HCT116 (cell line): Measurements from ENCODE around the gene PLD2. TPM values are rescaled to one million over a fixed set of nuclear protein-coding genes. Genes with fewer than 3 reads are reported as not detected.

Source experiments
- ATAC-seq: fragments of 200-7000 bp; cut with Tn5 transposase; 2 replicates; pipeline ENCODE4 v1.9.1; 2020; ENCODE audit warnings: mild to moderate bottlenecking, moderate library complexity
- BruUV-seq: library from RNA; stranded (reverse); fragments of 400-500 nt; replicated peaks from 2 replicates; lab custom pipeline; 2021; lab: Mats Ljungman, UMichigan
- CTCF ChIA-PET: fragments of 300-600 bp; sonication (Branson Sonifier 250); formaldehyde crosslinking; loops from one replicate; lab custom pipeline; 2021; ENCODE audit warnings: antibody characterized with exemption; lab: Charles Lee
- POLR2A ChIA-PET: fragments of 300-600, 350-600 bp; sonication (Branson Sonifier 250); formaldehyde crosslinking; loops from one replicate; lab custom pipeline; 2021; ENCODE audit warnings: antibody characterized with exemption; lab: Charles Lee
- RAD21 ChIA-PET, 2 experiments: fragments of 300-600 bp; sonication (Branson Sonifier 250); formaldehyde crosslinking; loops; one replicate each; lab custom pipeline; 2023; ENCODE audit warnings: low total read pairs in 2 of 2; ENCODE audit not compliant: uncharacterized antibody in 2 of 2, unreplicated experiment in 2 of 2, low non-redundant PET in 1 of 2; lab: Charles Lee
- DNase-seq: peaks from one replicate; pipeline ENCODE4 v3.0.0-alpha.2; 2010; ENCODE audit warnings: low read depth, low spot score
- H2AFZ ChIP-seq: fragments of 200-600 bp; shearing (Covaris generic), sonication (generic); 2 replicates; pipeline ENCODE4 v1.6.1; 2017; ENCODE audit warnings: low read depth, mixed run types, mixed read lengths, antibody characterized with exemption, low read length; ENCODE audit not compliant: poor library complexity, severe bottlenecking
- H3K27ac ChIP-seq: 2 replicates; pipeline ENCODE4 v1.5.1; 2012; ENCODE audit warnings: low read depth, low read length
- H3K27me3 ChIP-seq: fragments of 200-600 bp; sonication (generic); 2 replicates; pipeline ENCODE4 v1.6.1; 2016; ENCODE audit warnings: mixed run types, low read length, mixed read lengths; ENCODE audit not compliant: insufficient read depth
- H3K36me3 ChIP-seq, 2 experiments: fragments of 200-500 bp in 1 of 2; fragments of 200-600 bp in 1 of 2; sonication (Bioruptor generic) in 1 of 2; sonication (generic) in 1 of 2; 2 replicates each; pipeline versions ENCODE4 v1.5.1 to v1.6.1; 2014 to 2016; ENCODE audit warnings: low read length in 2 of 2, inconsistent platforms in 1 of 2, mixed read lengths in 1 of 2, mixed run types in 1 of 2; ENCODE audit not compliant: insufficient read depth in 2 of 2, control insufficient read depth in 1 of 2
- H3K4me1 ChIP-seq, 2 experiments: fragments of 200-600 bp in 1 of 2; sonication (generic) in 1 of 2; 2 replicates each; pipeline versions ENCODE4 v1.5.1 to v1.6.1; 2012 to 2017; ENCODE audit warnings: low read length in 2 of 2, inconsistent platforms in 1 of 2, mild to moderate bottlenecking in 1 of 2, mixed read lengths in 1 of 2, mixed run types in 1 of 2, moderate library complexity in 1 of 2; ENCODE audit not compliant: insufficient read depth in 2 of 2, control insufficient read depth in 1 of 2
- H3K4me2 ChIP-seq: fragments of 200-600 bp; sonication (generic); 2 replicates; pipeline ENCODE4 v1.6.1; 2017; ENCODE audit warnings: mixed run types, low read length, mixed read lengths
- H3K4me3 ChIP-seq, 2 experiments: fragments of 200-600 bp in 1 of 2; sonication (generic) in 1 of 2; replicated peaks in 1 of 2; 2 replicates each; pipeline ENCODE4 v1.5.1; 2011 to 2016; ENCODE audit warnings: low read length in 2 of 2, control low read depth in 1 of 2, low read depth in 1 of 2, mild to moderate bottlenecking in 1 of 2, mixed read lengths in 1 of 2, mixed run types in 1 of 2
- H3K79me2 ChIP-seq: fragments of 200-600 bp; sonication (generic); 2 replicates; pipeline ENCODE4 v1.6.1; 2017; ENCODE audit warnings: mild to moderate bottlenecking, mixed run types, low read length, moderate library complexity, mixed read lengths; ENCODE audit not compliant: insufficient read depth
- H3K9ac ChIP-seq: fragments of 200-600 bp; sonication (generic); 2 replicates; pipeline ENCODE4 v1.6.1; 2016; ENCODE audit warnings: low read length, mixed read lengths
- H3K9me2 ChIP-seq: fragments of 200-600 bp; sonication (generic), shearing (Covaris generic); 2 replicates; pipeline ENCODE4 v1.6.1; 2017; ENCODE audit warnings: mixed run types, mild to moderate bottlenecking, moderate library complexity; ENCODE audit not compliant: insufficient read depth
- H3K9me3 ChIP-seq, 2 experiments: fragments of 200-500 bp in 1 of 2; fragments of 200-600 bp in 1 of 2; sonication (Bioruptor generic) in 1 of 2; sonication (generic) in 1 of 2; 2 replicates each; pipeline ENCODE4 v1.6.1; 2014 to 2017; ENCODE audit warnings: low read length in 2 of 2, mixed read lengths in 2 of 2, inconsistent platforms in 1 of 2, low read depth in 1 of 2, mild to moderate bottlenecking in 1 of 2, mixed run types in 1 of 2, moderate library complexity in 1 of 2; ENCODE audit not compliant: control insufficient read depth in 1 of 2, insufficient read depth in 1 of 2
- H4K20me1 ChIP-seq: fragments of 200-600 bp; sonication (generic), shearing (Covaris generic); 2 replicates; pipeline ENCODE4 v1.6.1; 2017; ENCODE audit warnings: mixed run types, mild to moderate bottlenecking, moderate library complexity; ENCODE audit not compliant: insufficient read depth
- CBX3 ChIP-seq: IDR thresholded peaks from 2 replicates; pipeline ENCODE4 v1.6.1; 2012; ENCODE audit warnings: low read depth
- EGR1 ChIP-seq: IDR thresholded peaks from 2 replicates; pipeline ENCODE4 v1.6.1; 2012; ENCODE audit warnings: low read depth
- ELF1 ChIP-seq: IDR thresholded peaks from 2 replicates; pipeline ENCODE4 v1.6.1; 2012; ENCODE audit warnings: low read depth, borderline replicate concordance
- EZH2 ChIP-seq: fragments of 200-600 bp; sonication (generic); IDR thresholded peaks from 2 replicates; pipeline ENCODE4 v1.6.1; 2017; ENCODE audit warnings: antibody characterized with exemption, mixed run types
- EZH2phosphoT487 ChIP-seq: fragments of 200-600 bp; IDR thresholded peaks from 2 replicates; pipeline ENCODE4 v1.6.1; 2018; ENCODE audit warnings: antibody characterized with exemption, borderline replicate concordance
- FOSL1 ChIP-seq: IDR thresholded peaks from 2 replicates; pipeline ENCODE4 v1.6.1; 2012; ENCODE audit warnings: low read depth
- MAX ChIP-seq: IDR thresholded peaks from 2 replicates; pipeline ENCODE4 v1.6.1; 2012
- POLR2A ChIP-seq: IDR thresholded peaks from 2 replicates; pipeline ENCODE4 v1.7.0; 2011; ENCODE audit warnings: borderline replicate concordance; ENCODE audit not compliant: insufficient read depth, insufficient read length; ENCODE audit errors: extremely low read depth
- POLR2AphosphoS5 ChIP-seq: IDR thresholded peaks from 2 replicates; pipeline ENCODE4 v1.6.1; 2011; ENCODE audit warnings: mild to moderate bottlenecking, low read depth, low read length, moderate library complexity
- RAD21 ChIP-seq: IDR thresholded peaks from 2 replicates; pipeline ENCODE4 v1.6.1; 2012; ENCODE audit warnings: low read depth, mild to moderate bottlenecking
- SP1 ChIP-seq: IDR thresholded peaks from 2 replicates; pipeline ENCODE4 v1.6.1; 2012; ENCODE audit warnings: low read depth
- SRF ChIP-seq: IDR thresholded peaks from 2 replicates; pipeline ENCODE4 v1.6.1; 2012; ENCODE audit warnings: low read depth
- TCF7L2 ChIP-seq: IDR thresholded peaks from 2 replicates; pipeline ENCODE4 v1.7.0; 2011; ENCODE audit warnings: borderline replicate concordance, inconsistent platforms; ENCODE audit not compliant: insufficient read depth, insufficient read length; ENCODE audit errors: extremely low read depth
- ZBTB33 ChIP-seq: IDR thresholded peaks from 2 replicates; pipeline ENCODE4 v1.6.1; 2011; ENCODE audit warnings: mild to moderate bottlenecking, low read length, moderate library complexity; ENCODE audit not compliant: insufficient replicate concordance; ENCODE audit errors: extremely low read depth
- ZNF274 ChIP-seq: fragments of 200-500 bp; sonication (Bioruptor generic); IDR thresholded peaks from 2 replicates; pipeline ENCODE4 v1.6.1; 2014; ENCODE audit warnings: mild to moderate bottlenecking, low read depth, low read length, inconsistent platforms
- intact Hi-C: fragments of 100-400 bp; cut with micrococcal nuclease; formaldehyde crosslinking; loops from 2 replicates; pipeline ENCODE4 v1.10.0; 2022
- total RNA-seq: library from RNA; stranded (reverse); gene quantifications from one replicate; pipeline ENCODE4 v1.2.1, GENCODE V29; 2021; ENCODE audit not compliant: unreplicated experiment

The PLD2 gene
- total RNA-seq, 1 experiment from 2014 or later = 47.7 TPM

GRCh38 chr17:4854111-4854681, 47.2 kb downstream of the PLD2 start:
- no peaks in the 10 kb centered on the region for H3K9me2 ChIP-seq
- POLR2A ChIA-PET = interaction anchor here (0.6 kb wide), 1 partner anchor 16 kb away, joined by 5 read pairs; no protein-coding TSS in a partner anchor
- H3K27ac ChIP-seq = no peak overlapping the region
- no peak overlapping the region for H3K4me3 ChIP-seq
- H3K4me2 ChIP-seq = no peak overlapping the region
- H3K79me2 ChIP-seq = peaks cover 68% of the 10 kb centered on the region
- no peak for ATAC-seq
- no peaks in the 10 kb centered on the region for H3K9me3 ChIP-seq
- intact Hi-C loops = no loop called here
- no peak for TF ChIP-seq ZBTB33
- no peak for TF ChIP-seq POLR2AphosphoS5
- TF ChIP-seq MAX = no peak
- TF ChIP-seq ELF1 = no peak
- TF ChIP-seq CBX3 = no peak
- no peak for TF ChIP-seq FOSL1
- no peak for TF ChIP-seq EZH2phosphoT487
- TF ChIP-seq ZNF274 = no peak
- no peak for TF ChIP-seq SRF
- TF ChIP-seq RAD21 = no peak
- TF ChIP-seq TCF7L2 = no peak
- TF ChIP-seq SP1 = no peak
- no peak for TF ChIP-seq EGR1
- no peak for TF ChIP-seq POLR2A
- TF ChIP-seq EZH2 = no peak
- H3K27me3 ChIP-seq = no peaks in the 10 kb centered on the region
- RAD21 ChIA-PET = no interaction called here
- no peak for DNase-seq
- H3K36me3 ChIP-seq = no peaks in the 10 kb centered on the region
- no TSS peak for BruUV-seq
- CTCF ChIA-PET = no interaction called here
- no peak overlapping the region for H2AFZ ChIP-seq
- no peaks in the 10 kb centered on the region for H4K20me1 ChIP-seq
- H3K9ac ChIP-seq = no peak overlapping the region
- H3K4me1 ChIP-seq = peaks cover 27 to 68% of the 10 kb centered on the region in 2 experiments
